ENCODE results near the gene CDKN2AIP.
"Not testable (repeated sequence)": the region's sequence is repeated elsewhere in the genome, so short reads cannot be mapped to it uniquely, and the experiment has no call there.

CDKN2AIP gene

GRCh38 chr4:183448436-183448835 lies 4.0 kb downstream of the CDKN2AIP start:
- no peak for DNase-seq (ENCODE audit: low read depth, low spot score)

GRCh38 chr4:183449193-183449882 lies 4.9 kb downstream of the CDKN2AIP start:
- no peak for DNase-seq (ENCODE audit: low read depth, low spot score)

GRCh38 chr4:183450108-183450507 lies 5.7 kb downstream of the CDKN2AIP start:
- DNase-seq (ENCODE audit: low read depth, low spot score), result no peak

GRCh38 chr4:183455431-183456195 lies 11.2 kb downstream of the CDKN2AIP start:
- no peak for DNase-seq (ENCODE audit: low read depth, low spot score)

- DNase-seq (ENCODE audit: low read depth, low spot score), result no peak
These were observed 13.6 kb downstream of the CDKN2AIP start for GRCh38 chr4:183458005-183458404.

GRCh38 chr4:183463903-183464619 lies 19.6 kb downstream of the CDKN2AIP start:
- DNase-seq (ENCODE audit: low read depth, low spot score), result not testable (repeated sequence)

GRCh38 chr4:183465879-183466278 lies 21.4 kb downstream of the CDKN2AIP start:
- DNase-seq (ENCODE audit: low read depth, low spot score), result not testable (repeated sequence)

GRCh38 chr4:183467246-183467645 lies 22.8 kb downstream of the CDKN2AIP start:
- no peak for DNase-seq (ENCODE audit: low read depth, low spot score)

GRCh38 chr4:183468210-183469095 lies 24.0 kb downstream of the CDKN2AIP start:
- DNase-seq (ENCODE audit: low read depth, low spot score), result no peak

GRCh38 chr4:183469285-183469684 lies 24.8 kb downstream of the CDKN2AIP start:
- DNase-seq (ENCODE audit: low read depth, low spot score), result no peak

GRCh38 chr4:183469936-183470335 lies 25.5 kb downstream of the CDKN2AIP start:
- no peak for DNase-seq (ENCODE audit: low read depth, low spot score)

GRCh38 chr4:183470821-183471220 lies 26.4 kb downstream of the CDKN2AIP start:
- no peak for DNase-seq (ENCODE audit: low read depth, low spot score)

GRCh38 chr4:183471946-183472708 lies 27.7 kb downstream of the CDKN2AIP start:
- DNase-seq (ENCODE audit: low read depth, low spot score), result peak; percentile 78

GRCh38 chr4:183478123-183478522 lies 33.7 kb downstream of the CDKN2AIP start:
- DNase-seq (ENCODE audit: low read depth, low spot score), result no peak

GRCh38 chr4:183478926-183479325 lies 34.5 kb downstream of the CDKN2AIP start:
- no peak for DNase-seq (ENCODE audit: low read depth, low spot score)

- DNase-seq (ENCODE audit: low read depth, low spot score), result not testable (repeated sequence)
These were observed 38.2 kb downstream of the CDKN2AIP start for GRCh38 chr4:183482515-183483095.

GRCh38 chr4:183483997-183484396 lies 39.6 kb downstream of the CDKN2AIP start:
- DNase-seq (ENCODE audit: low read depth, low spot score), result no peak

- DNase-seq (ENCODE audit: low read depth, low spot score), result no peak
These were observed 41.1 kb downstream of the CDKN2AIP start for GRCh38 chr4:183485411-183486160.

GRCh38 chr4:183492791-183493222 lies 48.4 kb downstream of the CDKN2AIP start:
- no peak for DNase-seq (ENCODE audit: low read depth, low spot score)

Data from ELF-1 (cell line).